Measurements from ENCODE around the gene WWC2.
"Not testable (repeated sequence)": the region's sequence is repeated elsewhere in the genome, so short reads cannot be mapped to it uniquely, and the experiment has no call there.

Gene WWC2

GRCh38 chr4:183304538-183304937, 205.5 kb downstream of the WWC2 start:
- DNase-seq, result no peak

GRCh38 chr4:183306811-183307210, 207.8 kb downstream of the WWC2 start:
- no peak for DNase-seq

- no peak for DNase-seq
Observed at GRCh38 chr4:183312841-183313240, 213.8 kb downstream of the WWC2 start.

GRCh38 chr4:183314336-183314735, 215.3 kb downstream of the WWC2 start:
- no peak for DNase-seq

GRCh38 chr4:183314806-183315205, 215.7 kb downstream of the WWC2 start:
- DNase-seq, result no peak

GRCh38 chr4:183318656-183319055, 219.6 kb downstream of the WWC2 start:
- no peak for DNase-seq

- no peak for DNase-seq
Observed at GRCh38 chr4:183320211-183321059, 221.4 kb downstream of the WWC2 start, which contains the start of gene CLDN22. Gene CLDN22, minus strand, starts transcription at chr4:183320276. Its CDS starts 58 bp downstream, at chr4:183320218.

GRCh38 chr4:183321079-183321478, 222.0 kb downstream of the WWC2 start:
- DNase-seq, result no peak

- no peak for DNase-seq
Observed at GRCh38 chr4:183321516-183321915, 222.5 kb downstream of the WWC2 start.

- no peak for DNase-seq
Observed at GRCh38 chr4:183322326-183322725, 223.3 kb downstream of the WWC2 start, which contains the start of gene CLDN24. Gene CLDN24, minus strand, starts transcription at chr4:183322426. Its CDS starts 0 bp downstream, at chr4:183322426.

- DNase-seq, result no peak
Observed at GRCh38 chr4:183323295-183323694, 224.2 kb downstream of the WWC2 start.

GRCh38 chr4:183324056-183324455, 225.0 kb downstream of the WWC2 start:
- DNase-seq, result not testable (repeated sequence)

- DNase-seq, result no peak
Observed at GRCh38 chr4:183324619-183325018, 225.6 kb downstream of the WWC2 start.

GRCh38 chr4:183326387-183326786, 227.3 kb downstream of the WWC2 start:
- not testable (repeated sequence) for DNase-seq

- no peak for DNase-seq
Observed at GRCh38 chr4:183326853-183327252, 227.8 kb downstream of the WWC2 start.

- no peak for DNase-seq
Observed at GRCh38 chr4:183327827-183328226, 228.8 kb downstream of the WWC2 start.

GRCh38 chr4:183328832-183329231, 229.8 kb downstream of the WWC2 start:
- no peak for DNase-seq

- no peak for DNase-seq
Observed at GRCh38 chr4:183329244-183329643, 230.2 kb downstream of the WWC2 start.

- DNase-seq, result no peak
Observed at GRCh38 chr4:183329954-183330742, 231.1 kb downstream of the WWC2 start.

- no peak for DNase-seq
Observed at GRCh38 chr4:183330841-183331240, 231.8 kb downstream of the WWC2 start.

- no peak for DNase-seq
Observed at GRCh38 chr4:183332447-183332846, 233.4 kb downstream of the WWC2 start.

- no peak for DNase-seq
Observed at GRCh38 chr4:183333202-183333601, 234.1 kb downstream of the WWC2 start.

- DNase-seq, result no peak
Observed at GRCh38 chr4:183333983-183334382, 234.9 kb downstream of the WWC2 start.
